Measurements from ENCODE around the gene ADCK1. TPM values are rescaled to one million over a fixed set of nuclear protein-coding genes. Genes with fewer than 3 reads are reported as not detected.
"Not testable (repeated sequence)": the region's sequence is repeated elsewhere in the genome, so short reads cannot be mapped to it uniquely, and the experiment has no call there.

Gene ADCK1
- total and polyA plus RNA-seq, 3 donors from 2014 or later = 7.5 to 14.3 (median 12.3) TPM

GRCh38 chr14:77936138-77936639, 136.3 kb downstream of the ADCK1 start:
- WGBS, 2 donors = 95% methylated on average over 4 of the region's 4 CpGs
- H3K36me3 ChIP-seq (ENCODE audit: low read depth, missing control alignments) = no peaks in the 10 kb centered on the region
- TF ChIP-seq CTCF (IDR thresholded peaks at IDR 0.05) = no peak
- TF ChIP-seq POLR2A (IDR thresholded peaks at IDR 0.05) = no peak
- no peak for DNase-seq
- intact Hi-C loops (cut with DNase I; ENCODE audit: low total_unique reads) = no loop called here
- H3K4me1 ChIP-seq = no peaks in the 10 kb centered on the region
- no peak overlapping the region for H3K4me3 ChIP-seq
- no peak overlapping the region for H3K27ac ChIP-seq
- no peaks in the 10 kb centered on the region for H3K27me3 ChIP-seq
- H3K9me3 ChIP-seq = no peaks in the 10 kb centered on the region

GRCh38 chr14:77947372-77947771, 147.5 kb downstream of the ADCK1 start:
- H3K4me3 ChIP-seq = no peak overlapping the region
- H3K27ac ChIP-seq = no peak overlapping the region
- no peaks in the 10 kb centered on the region for H3K9me3 ChIP-seq
- H3K4me1 ChIP-seq = no peaks in the 10 kb centered on the region
- no peaks in the 10 kb centered on the region for H3K36me3 ChIP-seq (ENCODE audit: low read depth, missing control alignments)
- intact Hi-C loops (cut with DNase I; ENCODE audit: low total_unique reads) = no loop called here
- 70 to 100% methylated on average over 2 to 4 of the region's 4 CpGs for WGBS, 2 donors
- DNase-seq = no peak
- TF ChIP-seq POLR2A (IDR thresholded peaks at IDR 0.05) (no peak), CTCF (IDR thresholded peaks at IDR 0.05) (no peak)
- no peaks in the 10 kb centered on the region for H3K27me3 ChIP-seq

- Histone ChIP-seq H3K4me1 (no peaks in the 10 kb centered on the region), H3K27ac (no peak overlapping the region), H3K9me3 (no peaks in the 10 kb centered on the region), H3K27me3 (no peaks in the 10 kb centered on the region), H3K36me3 (ENCODE audit: low read depth, missing control alignments) (no peaks in the 10 kb centered on the region), H3K4me3 (no peak overlapping the region)
- TF ChIP-seq CTCF (IDR thresholded peaks at IDR 0.05) = no peak
- TF ChIP-seq POLR2A (IDR thresholded peaks at IDR 0.05) = no peak
- intact Hi-C loops (cut with DNase I; ENCODE audit: low total_unique reads) = no loop called here
- no peak for DNase-seq
- 54 to 60% methylated on average over 5 of the region's 5 CpGs for WGBS, 2 donors
Measured at GRCh38 chr14:77950371-77951063, 150.6 kb downstream of the ADCK1 start.

GRCh38 chr14:77955816-77956484, 156.0 kb downstream of the ADCK1 start:
- TF ChIP-seq CTCF (IDR thresholded peaks at IDR 0.05) (no peak), POLR2A (IDR thresholded peaks at IDR 0.05) (no peak)
- no peak overlapping the region for H3K27ac ChIP-seq
- intact Hi-C loops (cut with DNase I; ENCODE audit: low total_unique reads) = no loop called here
- no peak overlapping the region for H3K4me3 ChIP-seq
- 38 to 48% methylated on average over 13 of the region's 13 CpGs for WGBS, 2 donors
- no peaks in the 10 kb centered on the region for H3K4me1 ChIP-seq
- no peaks in the 10 kb centered on the region for H3K36me3 ChIP-seq (ENCODE audit: low read depth, missing control alignments)
- no peaks in the 10 kb centered on the region for H3K27me3 ChIP-seq
- no peak for DNase-seq
- H3K9me3 ChIP-seq = no peaks in the 10 kb centered on the region

GRCh38 chr14:77959686-77960085, 159.8 kb downstream of the ADCK1 start:
- H3K9me3 ChIP-seq; DNase-seq; H3K27me3 ChIP-seq; H3K27ac ChIP-seq; intact Hi-C loops (cut with DNase I; ENCODE audit: low total_unique reads); H3K4me1 ChIP-seq; H3K4me3 ChIP-seq; H3K36me3 ChIP-seq (ENCODE audit: low read depth, missing control alignments): not testable (repeated sequence)
- 54 to 63% methylated on average over 3 of the region's 3 CpGs for WGBS, 2 donors
